Stimulated activated CD4-positive, alpha-beta T cell treated with anti-CD3 and anti-CD28 coated beads, Interleukin-15, amount 100 ng/mL, for 1 hour (primary cell): Measurements from ENCODE around the gene RGL3.
A peak's percentile ranks its signal among the peaks of the same experiment; 100 is the strongest.
"Not testable (repeated sequence)": the region's sequence is repeated elsewhere in the genome, so short reads cannot be mapped to it uniquely, and the experiment has no call there.

Experiments
- DNase-seq, 2 donors: peaks; one replicate each; pipeline ENCODE4 v3.0.0-alpha.2; 2020; ENCODE audit warnings: low read depth in 1 of 2, low spot score in 1 of 2

Gene RGL3

GRCh38 chr19:11382898-11383705, 36.0 kb downstream of the RGL3 start:
- peak in 1 of 2 donors; percentile 27 for DNase-seq

GRCh38 chr19:11380653-11381537, 38.2 kb downstream of the RGL3 start:
- DNase-seq = peak; percentile 90 to 95

GRCh38 chr19:11379857-11380350, 39.2 kb downstream of the RGL3 start:
- DNase-seq = no peak

- not testable (repeated sequence) for DNase-seq
Observed at GRCh38 chr19:11379269-11379845, 39.8 kb downstream of the RGL3 start.

GRCh38 chr19:11378319-11379189, 40.6 kb downstream of the RGL3 start:
- no peak for DNase-seq

GRCh38 chr19:11377756-11378155, 41.4 kb downstream of the RGL3 start:
- no peak for DNase-seq

GRCh38 chr19:11377237-11377636, 41.9 kb downstream of the RGL3 start:
- DNase-seq = no peak

- peak; percentile 49 to 52 for DNase-seq
Observed at GRCh38 chr19:11375143-11375948, 43.8 kb downstream of the RGL3 start.

- peak; percentile 91 to 92 for DNase-seq
Observed at GRCh38 chr19:11374433-11375142, 44.5 kb downstream of the RGL3 start, which contains the start of gene SWSAP1. SWSAP1 (plus strand) TSS chr19:11374666; CDS start chr19:11374681, 15 bp downstream.

- no peak for DNase-seq
Observed at GRCh38 chr19:11373885-11374432, 45.2 kb downstream of the RGL3 start.

- DNase-seq = no peak
Observed at GRCh38 chr19:11373166-11373884, 45.8 kb downstream of the RGL3 start.

- DNase-seq = no peak
Observed at GRCh38 chr19:11370744-11371143, 48.4 kb downstream of the RGL3 start.

GRCh38 chr19:11367528-11367927, 51.6 kb downstream of the RGL3 start:
- DNase-seq = no peak

GRCh38 chr19:11365557-11366117, 53.5 kb downstream of the RGL3 start:
- DNase-seq = no peak

GRCh38 chr19:11364935-11365334, 54.2 kb downstream of the RGL3 start:
- DNase-seq = no peak

GRCh38 chr19:11364296-11364904, 54.7 kb downstream of the RGL3 start:
- no peak for DNase-seq

GRCh38 chr19:11363881-11364280, 55.2 kb downstream of the RGL3 start:
- DNase-seq = no peak
